ENCODE results near the gene GRM3.

GRCh38 chr7:86657948-86658347 is 14.2 kb downstream of the GRM3 start:
- TF ChIP-seq GATA2 (IDR thresholded peaks at IDR 0.05; ENCODE audit: low read depth, low read length) (no peak), GATA3 (IDR thresholded peaks at IDR 0.05; ENCODE audit: low read depth, low read length) (no peak)
